NCI-H510A treated with DMSO at 0.1 percent for 48 hours (cell line): ENCODE results near the gene AKAIN1.

Experiments used
- DNase-seq: peaks from one replicate; lab custom pipeline; 2025; lab: John Stamatoyannopoulos, UW

AKAIN1 gene

GRCh38 chr18:5197032-5197434, at the start of gene AKAIN1:
AKAIN1 (minus strand) TSS chr18:5197257; CDS start chr18:5197053, 204 bp downstream.
- peak; percentile 74 for DNase-seq

- DNase-seq = no peak
Measured at GRCh38 chr18:5244941-5245340, 47.9 kb upstream of the AKAIN1 start.

DNA sequence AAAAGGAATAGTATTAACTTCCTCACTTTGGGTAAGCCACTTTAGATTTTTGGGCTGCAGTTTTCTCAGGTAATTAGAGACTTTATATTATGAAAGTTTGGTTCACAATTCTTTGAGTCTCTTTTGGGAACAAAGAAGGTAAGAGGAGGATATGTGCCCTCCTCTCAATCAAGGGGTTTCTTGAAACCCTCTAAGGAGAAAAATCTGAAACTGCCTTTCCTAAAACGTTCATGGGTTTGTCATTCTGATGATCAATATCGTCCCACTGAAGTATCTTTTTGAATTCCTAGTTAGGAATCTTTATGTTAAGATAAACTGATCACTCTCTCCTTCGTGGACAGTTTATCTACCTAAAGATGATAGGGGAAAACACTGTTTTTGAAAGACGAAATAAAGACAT, 42.4 kb upstream of the AKAIN1 start:
- no peak for DNase-seq

GRCh38 chr18:5238371-5238976, 41.4 kb upstream of the AKAIN1 start:
- peak; percentile 50 for DNase-seq

DNA sequence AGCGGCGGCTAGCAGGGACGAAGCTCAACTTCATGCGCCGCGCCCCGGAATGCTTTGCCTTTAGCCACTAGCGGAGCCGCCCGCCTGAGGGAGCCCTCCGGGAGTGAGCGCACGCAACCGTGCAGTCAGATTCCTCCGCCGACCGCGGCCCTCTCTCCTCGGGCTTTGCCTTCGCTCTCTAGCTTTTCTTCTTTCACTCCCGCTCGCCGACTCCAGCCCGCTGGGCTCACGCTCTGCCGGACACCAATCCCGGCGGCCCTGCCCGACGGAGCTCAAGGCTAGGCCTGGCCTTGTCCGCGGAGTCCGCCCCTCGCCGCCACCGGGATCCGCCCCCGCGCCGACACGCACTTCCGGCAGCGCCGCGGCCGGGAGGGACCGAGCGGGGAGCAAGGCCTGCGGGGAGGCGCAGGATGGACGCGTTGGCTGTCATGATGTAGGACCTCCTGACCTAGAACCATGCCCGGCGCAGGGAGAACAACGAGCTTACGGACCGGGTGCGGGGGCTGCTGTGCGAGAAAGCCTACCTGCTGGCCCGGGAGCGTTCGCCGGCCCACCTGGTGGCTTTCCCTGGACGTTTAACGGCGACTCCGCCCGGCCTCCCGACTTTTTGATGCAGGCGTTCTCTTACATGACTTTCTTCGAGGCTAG, 40.8 kb upstream of the AKAIN1 start:
- peak; percentile 87 for DNase-seq

GRCh38 chr18:5237083-5237722, 40.1 kb upstream of the AKAIN1 start:
- DNase-seq = peak; percentile 61

DNA sequence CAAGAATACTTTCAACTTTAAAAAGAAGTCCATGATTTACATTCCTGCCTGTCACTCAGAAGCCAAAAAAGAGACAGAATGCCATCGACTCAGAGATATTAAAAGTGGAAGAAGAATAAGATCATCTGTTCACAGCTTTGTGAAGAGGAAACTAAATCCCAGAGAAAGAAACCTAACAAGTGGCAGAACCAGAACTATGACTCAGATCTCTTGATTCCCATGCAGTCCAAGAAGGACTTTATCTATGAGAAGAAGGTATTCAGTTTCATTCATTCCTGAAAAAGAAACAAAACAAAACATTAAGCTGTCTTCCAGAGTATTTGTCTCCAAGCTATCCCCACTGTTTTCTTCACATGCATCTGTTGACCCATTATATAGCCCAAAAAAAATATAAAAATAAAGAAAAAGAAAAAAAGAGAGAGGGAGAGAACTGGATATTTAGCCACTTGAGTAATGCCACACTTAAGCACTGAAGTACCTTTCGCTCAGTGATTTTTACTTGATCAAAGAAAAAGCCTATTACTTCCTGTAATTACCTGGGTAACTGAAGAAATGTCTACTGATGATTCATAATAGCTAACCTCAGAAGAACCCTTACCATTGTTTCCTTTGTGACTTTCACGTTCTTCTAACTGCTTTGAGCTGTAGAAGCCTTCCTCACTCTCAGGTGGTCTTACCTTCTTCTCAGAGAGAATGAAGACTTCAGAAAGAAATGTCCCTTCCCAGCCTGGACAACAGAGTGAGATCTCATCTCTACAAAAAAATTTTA, 17.7 kb upstream of the AKAIN1 start:
- no peak for DNase-seq

DNA sequence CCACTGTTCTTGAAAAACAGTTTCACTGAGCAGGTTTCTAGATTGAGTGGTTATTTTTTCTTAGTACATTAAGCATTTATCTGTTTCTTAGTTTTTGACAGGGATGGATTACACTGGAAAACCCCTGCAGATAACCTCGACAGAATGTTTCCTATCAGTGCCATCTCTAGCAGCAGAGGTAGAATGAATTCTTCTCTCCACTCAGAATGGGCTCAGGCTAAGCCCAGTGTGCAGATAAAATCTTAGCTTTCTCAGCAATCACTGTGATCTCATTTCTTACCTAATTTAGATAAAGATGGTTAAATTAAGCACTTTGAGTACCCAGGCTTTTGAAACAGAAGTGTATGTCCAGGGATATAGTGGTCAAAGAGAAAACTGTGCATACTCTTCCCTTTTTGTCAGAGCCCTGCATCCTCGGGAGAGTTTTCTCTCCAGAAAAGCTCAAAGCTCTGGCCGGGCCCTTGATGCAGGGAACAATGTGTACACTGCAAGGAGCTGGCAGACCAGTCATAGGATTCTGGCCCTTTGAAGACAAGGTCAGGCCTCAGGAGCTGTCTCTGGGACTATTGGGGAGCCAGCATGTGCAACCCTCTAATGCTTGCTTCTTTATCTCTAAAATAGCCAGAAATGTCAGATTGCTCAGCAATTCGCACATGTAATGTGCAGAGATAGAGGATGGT, 10.6 kb upstream of the AKAIN1 start:
- no peak for DNase-seq

DNA sequence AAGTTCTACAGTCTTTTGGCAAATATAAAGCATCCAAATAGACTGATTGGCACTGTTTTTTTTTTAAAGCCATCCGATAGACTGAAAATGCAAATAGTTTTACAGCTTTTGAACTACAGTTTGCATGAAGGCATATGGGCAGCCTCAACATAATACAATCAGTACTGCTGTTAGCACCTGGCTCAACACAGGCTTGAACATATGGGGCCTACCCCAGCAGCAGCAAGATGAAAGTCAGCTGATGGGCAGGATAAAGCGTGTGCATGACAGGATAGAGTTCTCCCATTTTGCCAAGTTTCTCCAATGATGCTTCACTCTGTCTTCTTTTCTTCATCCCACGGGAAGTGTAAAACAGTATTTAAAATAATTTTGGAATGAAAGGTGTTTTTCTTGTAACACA, 1.3 kb upstream of the AKAIN1 start:
- no peak for DNase-seq

DNA sequence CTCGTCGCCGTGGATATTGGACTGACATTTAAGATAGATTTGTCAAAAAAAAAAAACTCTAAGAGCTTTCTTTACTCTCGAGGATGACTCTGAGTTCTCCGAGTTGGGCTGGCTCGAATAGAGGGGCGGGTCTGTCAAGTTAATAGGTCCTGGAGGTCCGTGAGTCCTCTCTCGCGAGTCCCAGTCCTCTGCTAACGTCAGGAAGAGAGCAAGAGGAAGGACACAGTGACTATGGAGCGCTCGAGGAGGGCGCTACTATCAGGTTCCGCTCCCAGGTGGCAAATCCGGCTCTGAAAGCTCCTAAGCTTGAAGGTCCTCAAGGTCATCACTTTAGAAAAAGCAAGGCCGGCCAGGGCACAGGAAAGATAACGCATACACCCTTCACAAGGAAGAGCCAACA, 404 bp upstream of the AKAIN1 start:
- DNase-seq = peak; percentile 70

GRCh38 chr18:5196253-5197031, 615 bp downstream of the AKAIN1 start:
- peak; percentile 65 for DNase-seq

GRCh38 chr18:5195656-5196055, 1.4 kb downstream of the AKAIN1 start:
- no peak for DNase-seq

DNA sequence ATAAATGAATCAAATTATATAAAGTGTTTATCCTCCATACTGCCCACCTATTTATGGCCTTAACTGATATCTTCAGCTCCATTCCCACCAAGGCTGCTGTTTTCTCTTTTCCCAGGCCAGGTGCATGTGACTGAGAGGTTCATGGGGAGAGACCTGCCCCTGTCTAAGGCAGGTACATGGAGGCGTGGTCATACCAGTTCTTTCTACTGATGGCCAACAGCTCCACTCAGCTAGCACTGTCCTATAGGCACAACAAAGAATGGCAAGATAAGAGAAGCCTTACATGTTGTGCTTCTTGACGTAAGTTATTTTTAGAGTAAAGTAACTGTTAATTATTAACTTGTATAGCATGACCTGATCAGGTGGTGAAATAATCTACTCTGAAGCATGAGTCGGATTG, 16.8 kb downstream of the AKAIN1 start:
- DNase-seq = no peak

DNA sequence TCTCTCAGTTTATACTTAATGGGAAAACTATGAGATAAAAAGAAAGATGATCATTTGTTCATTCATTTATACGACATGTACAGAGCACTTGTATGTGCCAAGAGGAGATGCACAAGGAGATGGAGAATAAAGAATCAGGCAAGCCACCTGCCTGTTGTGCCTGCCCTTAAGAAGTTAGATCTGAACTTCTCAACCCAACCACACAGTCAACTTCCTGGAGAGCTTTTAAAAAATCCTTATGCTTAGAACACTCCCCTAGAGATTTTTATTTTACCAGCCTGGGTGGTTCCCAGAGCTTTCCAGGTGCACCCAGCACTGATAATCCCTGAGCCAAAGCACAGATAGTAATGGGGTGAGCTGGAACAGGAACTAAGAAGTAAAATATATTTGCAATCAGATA, 18.5 kb downstream of the AKAIN1 start:
- DNase-seq = no peak

DNA sequence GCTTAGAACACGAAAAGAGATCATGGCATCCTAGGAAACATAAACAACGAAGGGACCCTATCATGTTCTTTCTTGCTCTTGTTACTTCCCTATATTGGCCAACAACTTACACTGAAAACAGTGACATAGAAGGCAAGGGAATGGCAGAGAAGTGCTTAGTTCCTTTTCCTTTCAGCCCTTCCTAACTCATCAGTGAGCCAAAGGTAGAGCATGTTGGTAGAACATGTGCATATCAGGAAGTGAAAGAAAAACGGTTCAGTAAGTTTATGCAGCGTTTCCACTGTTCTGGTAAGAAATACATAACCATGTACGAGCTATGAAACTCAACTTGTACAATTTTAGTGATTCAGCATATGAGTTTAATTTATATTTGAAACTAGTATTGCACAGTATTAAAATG, 21.7 kb downstream of the AKAIN1 start:
- no peak for DNase-seq

- no peak for DNase-seq
Measured at GRCh38 chr18:5173646-5174045, 23.4 kb downstream of the AKAIN1 start.

- DNase-seq = no peak
Measured at GRCh38 chr18:5173236-5173635, 23.8 kb downstream of the AKAIN1 start.

DNA sequence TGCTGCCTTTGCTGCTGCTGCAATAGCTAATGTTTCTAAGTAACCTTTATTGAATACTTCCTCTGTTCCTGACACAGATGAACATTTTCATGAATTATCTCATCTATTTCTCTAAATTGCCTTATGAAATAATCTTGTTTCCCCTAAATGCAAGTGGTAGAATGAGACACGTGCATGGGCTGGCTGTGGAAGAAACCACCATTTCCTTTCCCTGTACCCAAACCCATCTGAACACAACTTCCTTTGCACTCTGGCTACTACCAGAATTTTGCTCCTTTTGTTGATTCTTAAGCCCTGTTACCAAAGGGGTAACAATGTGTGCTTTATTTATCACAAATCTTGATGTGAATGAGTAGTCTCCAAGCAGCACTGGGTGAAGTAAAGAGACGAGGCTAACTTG, 29.2 kb downstream of the AKAIN1 start:
- DNase-seq = no peak

- no peak for DNase-seq
Measured at GRCh38 chr18:5166606-5167280, 30.3 kb downstream of the AKAIN1 start.

- no peak for DNase-seq
Measured at GRCh38 chr18:5164903-5165302, 32.2 kb downstream of the AKAIN1 start.

DNA sequence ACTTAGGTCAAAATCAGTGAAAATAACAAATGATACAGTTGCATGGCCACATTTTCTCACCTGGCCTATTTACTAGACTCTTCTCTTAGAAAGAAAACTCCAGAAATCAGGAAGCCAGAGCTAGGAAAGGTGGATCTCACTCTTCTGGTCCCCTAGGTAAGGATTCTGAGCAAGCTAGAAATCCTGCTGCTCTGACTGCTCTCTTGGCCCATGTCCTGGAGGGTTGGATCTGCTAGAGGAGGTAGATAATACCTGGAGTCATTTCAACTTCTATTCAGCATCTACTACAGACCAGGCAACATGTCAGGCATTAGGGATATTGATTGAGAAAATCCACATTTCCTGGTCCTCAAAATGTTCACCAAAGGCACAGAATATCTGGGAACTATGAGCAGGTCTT, 34.9 kb downstream of the AKAIN1 start:
- DNase-seq = no peak
